C4-2B (cell line): ENCODE data around the gene PLEKHM3.

ENCODE experiments used
- ZFX ChIP-seq: fragments of 450-650 bp; IDR thresholded peaks from 2 replicates; pipeline ENCODE4 v1.6.1; 2017
- TF ChIP-seq, protein P1 (sequence below): fragments of 450-650 bp; conservative IDR thresholded peaks from 2 replicates; pipeline ENCODE4 v1.5.1; 2017; ENCODE audit warnings: mild to moderate bottlenecking

DNA sequence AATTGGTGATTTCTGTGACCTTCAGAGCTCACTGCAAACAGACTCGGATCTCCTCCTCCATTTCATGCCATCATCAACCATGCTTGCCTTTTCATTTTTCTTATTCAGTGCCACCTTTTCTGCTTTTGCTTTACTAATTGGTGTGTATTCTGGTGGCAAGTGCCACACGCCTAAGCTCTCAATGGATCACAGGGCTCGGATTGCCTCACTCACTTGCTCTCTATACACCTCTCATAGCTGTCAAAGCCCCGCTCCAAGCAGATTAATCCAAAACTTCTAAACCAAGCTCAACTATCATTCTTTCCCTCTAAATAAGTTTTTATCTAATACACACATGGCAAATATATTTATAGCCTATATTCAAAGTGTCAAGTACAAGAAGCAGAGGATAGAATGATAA lies 86.4 kb downstream of the PLEKHM3 start:
- TF ChIP-seq, protein P1, sequence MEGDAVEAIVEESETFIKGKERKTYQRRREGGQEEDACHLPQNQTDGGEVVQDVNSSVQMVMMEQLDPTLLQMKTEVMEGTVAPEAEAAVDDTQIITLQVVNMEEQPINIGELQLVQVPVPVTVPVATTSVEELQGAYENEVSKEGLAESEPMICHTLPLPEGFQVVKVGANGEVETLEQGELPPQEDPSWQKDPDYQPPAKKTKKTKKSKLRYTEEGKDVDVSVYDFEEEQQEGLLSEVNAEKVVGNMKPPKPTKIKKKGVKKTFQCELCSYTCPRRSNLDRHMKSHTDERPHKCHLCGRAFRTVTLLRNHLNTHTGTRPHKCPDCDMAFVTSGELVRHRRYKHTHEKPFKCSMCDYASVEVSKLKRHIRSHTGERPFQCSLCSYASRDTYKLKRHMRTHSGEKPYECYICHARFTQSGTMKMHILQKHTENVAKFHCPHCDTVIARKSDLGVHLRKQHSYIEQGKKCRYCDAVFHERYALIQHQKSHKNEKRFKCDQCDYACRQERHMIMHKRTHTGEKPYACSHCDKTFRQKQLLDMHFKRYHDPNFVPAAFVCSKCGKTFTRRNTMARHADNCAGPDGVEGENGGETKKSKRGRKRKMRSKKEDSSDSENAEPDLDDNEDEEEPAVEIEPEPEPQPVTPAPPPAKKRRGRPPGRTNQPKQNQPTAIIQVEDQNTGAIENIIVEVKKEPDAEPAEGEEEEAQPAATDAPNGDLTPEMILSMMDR: no peak
- no peak for TF ChIP-seq ZFX
